KMS-11 (cell line): ENCODE results near the gene COL13A1.

ENCODE experiments used
- H2AFZ ChIP-seq: fragments of 200-600 bp; sonication (generic); 2 replicates; pipeline ENCODE4 v1.6.1; 2016; ENCODE audit warnings: antibody characterized with exemption, mixed run types, low read depth
- H3K27ac ChIP-seq: fragments of 200-600 bp; sonication (generic); 2 replicates; pipeline ENCODE4 v1.6.1; 2016; ENCODE audit warnings: mild to moderate bottlenecking, mixed run types
- H3K27me3 ChIP-seq: fragments of 200-600 bp; sonication (generic); 2 replicates; pipeline ENCODE4 v1.6.1; 2017; ENCODE audit warnings: mild to moderate bottlenecking, low read depth, mixed run types, moderate library complexity; ENCODE audit not compliant: insufficient read depth
- H3K36me3 ChIP-seq: fragments of 200-600 bp; sonication (generic); 2 replicates; pipeline ENCODE4 v1.6.1; 2017; ENCODE audit warnings: mild to moderate bottlenecking, mixed run types; ENCODE audit not compliant: insufficient read depth
- H3K4me1 ChIP-seq: fragments of 200-600 bp; sonication (generic); 2 replicates; pipeline ENCODE4 v1.6.1; 2016; ENCODE audit warnings: mild to moderate bottlenecking, low read depth, mixed run types; ENCODE audit not compliant: poor library complexity, severe bottlenecking
- H3K4me2 ChIP-seq: fragments of 200-600 bp; sonication (generic); 2 replicates; pipeline ENCODE4 v1.7.0; 2016; ENCODE audit warnings: mild to moderate bottlenecking, mixed run types
- H3K4me3 ChIP-seq: fragments of 200-600 bp; sonication (generic); IDR thresholded peaks from 2 replicates; pipeline ENCODE4 v1.6.1; 2017; ENCODE audit warnings: low read depth, low read length, mixed read lengths; ENCODE audit not compliant: insufficient read depth
- H3K79me2 ChIP-seq: fragments of 200-600 bp; sonication (generic); 2 replicates; pipeline ENCODE4 v1.6.1; 2016; ENCODE audit warnings: low read depth, mixed run types; ENCODE audit not compliant: insufficient read depth
- H3K9ac ChIP-seq: fragments of 200-600 bp; sonication (generic); 2 replicates; pipeline ENCODE4 v1.6.1; 2016; ENCODE audit warnings: mild to moderate bottlenecking, mixed run types
- H4K20me1 ChIP-seq: fragments of 200-600 bp; sonication (generic); 2 replicates; pipeline ENCODE4 v1.6.1; 2016; ENCODE audit warnings: mild to moderate bottlenecking, mixed run types; ENCODE audit not compliant: insufficient read depth
- TF ChIP-seq, protein P1 (sequence below): fragments of 200-600 bp; sonication (generic); conservative IDR thresholded peaks from 2 replicates; pipeline ENCODE4 v1.6.1; 2017; ENCODE audit warnings: low read depth, mild to moderate bottlenecking, antibody characterized with exemption, low read length, moderate library complexity, mixed read lengths

Gene COL13A1

DNA sequence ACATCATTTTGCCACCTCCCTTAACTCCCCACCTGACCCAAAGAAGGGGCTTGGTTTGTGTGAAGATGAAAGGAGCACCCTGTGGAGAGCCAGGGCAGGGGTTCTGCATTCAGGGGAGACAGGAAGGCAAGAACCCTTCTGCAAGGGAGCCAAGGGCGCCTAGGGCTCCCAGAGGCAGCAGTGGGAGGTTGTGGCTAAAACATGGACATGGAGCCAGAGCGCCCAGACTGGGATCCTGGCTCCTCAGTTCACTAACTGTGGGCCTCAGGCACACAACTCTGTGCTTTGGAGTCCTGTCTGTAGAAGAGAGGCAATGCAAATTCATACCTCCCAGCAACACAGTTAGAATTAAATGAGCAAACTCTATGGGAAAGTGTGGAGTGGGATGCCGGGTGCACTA, 127.9 kb downstream of the COL13A1 start:
- H3K4me1 ChIP-seq = no peaks in the 10 kb centered on the region
- TF ChIP-seq, protein P1, sequence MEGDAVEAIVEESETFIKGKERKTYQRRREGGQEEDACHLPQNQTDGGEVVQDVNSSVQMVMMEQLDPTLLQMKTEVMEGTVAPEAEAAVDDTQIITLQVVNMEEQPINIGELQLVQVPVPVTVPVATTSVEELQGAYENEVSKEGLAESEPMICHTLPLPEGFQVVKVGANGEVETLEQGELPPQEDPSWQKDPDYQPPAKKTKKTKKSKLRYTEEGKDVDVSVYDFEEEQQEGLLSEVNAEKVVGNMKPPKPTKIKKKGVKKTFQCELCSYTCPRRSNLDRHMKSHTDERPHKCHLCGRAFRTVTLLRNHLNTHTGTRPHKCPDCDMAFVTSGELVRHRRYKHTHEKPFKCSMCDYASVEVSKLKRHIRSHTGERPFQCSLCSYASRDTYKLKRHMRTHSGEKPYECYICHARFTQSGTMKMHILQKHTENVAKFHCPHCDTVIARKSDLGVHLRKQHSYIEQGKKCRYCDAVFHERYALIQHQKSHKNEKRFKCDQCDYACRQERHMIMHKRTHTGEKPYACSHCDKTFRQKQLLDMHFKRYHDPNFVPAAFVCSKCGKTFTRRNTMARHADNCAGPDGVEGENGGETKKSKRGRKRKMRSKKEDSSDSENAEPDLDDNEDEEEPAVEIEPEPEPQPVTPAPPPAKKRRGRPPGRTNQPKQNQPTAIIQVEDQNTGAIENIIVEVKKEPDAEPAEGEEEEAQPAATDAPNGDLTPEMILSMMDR = no peak
- H4K20me1 ChIP-seq = no peaks in the 10 kb centered on the region
- H3K27ac ChIP-seq = no peak overlapping the region
- no peaks in the 10 kb centered on the region for H3K79me2 ChIP-seq
- H2AFZ ChIP-seq = no peak overlapping the region
- H3K4me3 ChIP-seq = no peak overlapping the region
- peaks cover 47% of the 10 kb centered on the region for H3K27me3 ChIP-seq
- no peaks in the 10 kb centered on the region for H3K36me3 ChIP-seq
- no peak overlapping the region for H3K9ac ChIP-seq
- H3K4me2 ChIP-seq = no peak overlapping the region

GRCh38 chr10:69934768-69935167, 133.1 kb downstream of the COL13A1 start:
- no peak overlapping the region for H3K9ac ChIP-seq
- no peak overlapping the region for H3K4me3 ChIP-seq
- peaks cover 39% of the 10 kb centered on the region for H3K27me3 ChIP-seq
- no peak overlapping the region for H3K27ac ChIP-seq
- H3K4me2 ChIP-seq = no peak overlapping the region
- no peak overlapping the region for H2AFZ ChIP-seq
- no peaks in the 10 kb centered on the region for H3K79me2 ChIP-seq
- no peaks in the 10 kb centered on the region for H3K36me3 ChIP-seq
- TF ChIP-seq, protein P1 = no peak
- no peaks in the 10 kb centered on the region for H4K20me1 ChIP-seq
- H3K4me1 ChIP-seq = no peaks in the 10 kb centered on the region

GRCh38 chr10:69936091-69936490, 134.4 kb downstream of the COL13A1 start:
- peaks cover 39% of the 10 kb centered on the region for H3K27me3 ChIP-seq
- no peak overlapping the region for H3K4me2 ChIP-seq
- no peaks in the 10 kb centered on the region for H3K4me1 ChIP-seq
- H3K9ac ChIP-seq = no peak overlapping the region
- H3K36me3 ChIP-seq = no peaks in the 10 kb centered on the region
- no peak overlapping the region for H3K4me3 ChIP-seq
- no peak overlapping the region for H3K27ac ChIP-seq
- no peaks in the 10 kb centered on the region for H3K79me2 ChIP-seq
- TF ChIP-seq, protein P1 = peak; percentile 31; the same call in 1 of the 2 replicates
- H2AFZ ChIP-seq = no peak overlapping the region
- no peaks in the 10 kb centered on the region for H4K20me1 ChIP-seq

GRCh38 chr10:69938541-69938991, 136.9 kb downstream of the COL13A1 start:
- TF ChIP-seq, protein P1 = no peak
- Histone ChIP-seq H3K4me2 (no peak overlapping the region), H3K4me3 (no peak overlapping the region), H3K27me3 (peaks cover 50% of the 10 kb centered on the region), H3K36me3 (no peaks in the 10 kb centered on the region), H3K27ac (no peak overlapping the region), H3K79me2 (no peaks in the 10 kb centered on the region), H2AFZ (no peak overlapping the region), H4K20me1 (no peaks in the 10 kb centered on the region), H3K9ac (no peak overlapping the region), H3K4me1 (no peaks in the 10 kb centered on the region)
